GM19035 (cell line): Measurements from ENCODE around the gene RAB40C.

Experiments used
- ATAC-seq: cut with Tn5 transposase; IDR thresholded peaks from one replicate; pipeline ENCODE4 v1.9.1; 2021; ENCODE audit not compliant: unreplicated experiment

The RAB40C gene

DNA sequence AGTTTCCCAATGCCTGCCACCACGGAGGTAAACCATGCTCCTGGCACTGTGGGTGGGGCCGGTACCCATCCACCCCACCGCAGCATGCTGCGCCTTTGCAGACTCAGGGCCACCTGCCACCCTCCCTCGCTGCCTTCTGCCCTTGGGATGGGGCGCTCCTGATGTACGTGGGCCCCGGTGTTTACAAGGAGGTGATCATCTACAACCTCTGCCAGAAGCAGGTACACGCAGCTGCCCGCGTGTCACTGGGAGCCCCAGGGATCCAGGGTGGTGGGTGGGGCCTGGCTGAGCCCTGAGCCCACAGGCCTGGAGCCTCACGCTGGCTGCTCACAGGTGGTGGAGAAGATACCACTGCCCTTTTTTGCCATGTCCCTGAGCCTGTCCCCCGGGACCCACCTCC lies 76.7 kb downstream of the RAB40C start:
- ATAC-seq = no peak

DNA sequence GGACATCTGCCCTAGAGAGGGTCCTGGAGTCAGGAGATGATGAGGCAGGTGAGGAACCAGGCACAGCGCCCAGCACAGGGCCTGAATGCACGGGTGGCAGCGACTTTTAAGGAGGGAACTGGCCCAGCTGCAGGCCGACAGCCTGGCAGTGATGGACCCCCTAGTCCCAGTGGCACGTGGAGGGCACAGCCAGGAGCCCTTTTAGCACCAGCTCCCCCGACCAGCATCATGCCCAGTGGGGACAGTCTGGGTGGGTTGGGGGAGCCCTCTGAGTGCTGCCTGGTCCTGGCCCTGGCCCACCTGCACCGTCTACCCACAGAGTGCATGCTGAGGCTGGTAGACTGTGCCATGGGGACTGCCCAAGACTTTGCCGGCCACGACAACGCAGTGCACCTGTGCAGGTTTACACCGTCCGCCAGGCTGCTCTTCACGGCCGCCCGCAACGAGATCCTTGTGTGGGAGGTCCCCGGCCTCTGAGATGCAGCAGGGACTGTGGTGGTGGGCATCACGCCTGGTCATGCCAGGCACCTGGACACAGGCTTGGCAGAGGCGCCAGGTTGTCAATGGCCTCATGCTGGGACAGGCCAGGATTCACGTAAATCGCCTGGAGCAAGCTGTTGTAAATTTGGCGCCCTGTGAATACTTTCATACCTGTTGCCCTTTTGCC lies 77.4 kb downstream of the RAB40C start:
- ATAC-seq = no peak

DNA sequence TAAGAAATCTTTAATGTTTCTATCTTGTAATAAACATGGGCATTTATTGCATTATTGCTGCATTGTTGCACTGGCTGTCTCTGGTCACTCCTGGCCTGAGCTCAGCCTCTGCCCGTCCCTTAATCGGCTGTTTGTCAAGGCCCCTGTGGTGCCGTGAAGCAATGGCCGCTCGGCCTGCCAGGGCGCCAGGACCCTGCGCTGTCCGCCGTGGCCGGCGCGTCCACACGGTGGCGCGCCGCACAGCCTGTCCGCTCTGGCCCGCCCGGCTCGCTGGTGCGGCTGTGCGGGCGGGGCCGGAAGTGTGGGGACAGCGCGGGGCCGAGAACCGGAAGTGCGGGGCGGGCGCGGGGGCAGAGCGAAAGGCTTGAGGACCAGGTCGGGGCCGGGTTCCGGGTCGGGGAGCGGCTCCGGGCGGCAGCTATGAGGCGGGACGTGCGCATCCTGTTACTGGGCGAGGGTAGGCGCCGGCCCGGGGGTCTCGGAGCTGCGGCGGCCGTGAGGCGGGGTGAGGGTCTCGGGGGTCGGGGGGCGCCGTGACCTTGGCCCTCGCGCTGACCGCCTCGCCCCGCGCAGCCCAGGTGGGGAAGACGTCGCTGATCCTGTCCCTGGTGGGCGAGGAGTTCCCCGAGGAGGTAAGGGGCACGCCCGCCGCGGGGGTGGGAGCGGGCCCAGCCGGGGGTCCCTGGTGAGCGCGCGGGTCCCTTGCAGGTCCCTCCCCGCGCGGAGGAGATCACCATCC lies 78.1 kb downstream of the RAB40C start, which contains the start of gene RHOT2:
TSS of gene RHOT2 (plus strand) at position 353 of the 739 bp plus-strand sequence. CDS start at position 421, 68 bp downstream.
- peak; percentile 80 for ATAC-seq

- ATAC-seq = peak; percentile 7
These were observed 78.8 kb downstream of the RAB40C start for GRCh38 chr16:668519-669171.

DNA sequence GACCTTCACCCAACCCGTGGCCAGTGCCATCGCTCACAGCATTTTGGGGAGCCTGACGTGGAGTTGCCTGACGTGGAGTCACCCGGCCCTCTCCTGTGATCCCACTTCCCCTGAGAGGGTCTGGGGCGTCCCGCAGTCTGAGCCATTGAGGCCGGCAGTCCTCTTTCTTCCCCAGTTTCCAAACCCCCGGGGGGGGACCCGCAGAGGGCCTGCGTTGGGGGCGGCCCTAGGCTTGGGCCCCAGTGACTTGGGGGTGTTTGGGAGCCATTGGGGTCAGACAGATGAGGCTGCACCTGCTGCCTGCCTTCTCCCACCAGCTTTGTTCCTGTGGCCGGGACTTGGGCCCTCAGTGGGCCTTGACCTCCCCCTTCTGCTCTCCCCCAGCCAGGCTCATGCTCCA lies 79.8 kb downstream of the RAB40C start:
- no peak for ATAC-seq

- ATAC-seq = no peak
These were observed 80.9 kb downstream of the RAB40C start for GRCh38 chr16:670485-671352.

DNA sequence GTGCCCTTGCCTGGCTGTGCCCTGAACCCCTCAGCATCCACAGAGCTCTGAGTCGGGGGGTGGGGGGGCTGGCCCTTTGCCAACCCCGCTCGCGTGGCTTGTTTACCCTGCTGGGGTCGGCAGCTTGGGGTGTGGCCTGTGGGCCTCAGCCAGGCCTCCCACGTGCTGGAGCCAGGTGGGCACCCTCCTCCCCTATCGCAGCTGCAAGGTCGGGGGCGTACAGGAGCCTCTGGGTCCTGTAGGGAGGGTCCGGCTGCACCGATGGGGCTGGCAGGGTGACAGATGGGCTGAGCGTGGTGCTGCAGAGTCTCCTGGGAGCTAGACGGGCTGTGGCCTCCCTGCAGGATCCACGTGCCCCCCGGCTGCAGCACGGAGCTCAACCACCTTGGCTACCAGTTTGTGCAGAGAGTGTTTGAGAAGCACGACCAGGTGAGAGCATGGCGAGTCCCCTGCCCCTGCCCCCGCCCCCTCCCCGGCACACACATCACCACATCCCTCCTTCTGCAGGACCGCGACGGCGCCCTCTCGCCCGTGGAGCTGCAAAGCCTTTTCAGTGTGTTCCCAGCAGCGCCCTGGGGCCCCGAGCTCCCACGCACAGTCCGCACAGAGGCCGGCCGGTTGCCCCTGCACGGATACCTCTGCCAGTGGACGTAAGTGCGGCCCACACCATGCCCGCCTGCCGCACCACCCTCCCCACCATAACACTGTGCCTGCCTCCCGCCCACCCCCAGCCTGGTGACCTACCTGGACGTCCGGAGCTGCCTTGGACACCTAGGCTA lies 81.7 kb downstream of the RAB40C start:
- ATAC-seq = no peak

DNA sequence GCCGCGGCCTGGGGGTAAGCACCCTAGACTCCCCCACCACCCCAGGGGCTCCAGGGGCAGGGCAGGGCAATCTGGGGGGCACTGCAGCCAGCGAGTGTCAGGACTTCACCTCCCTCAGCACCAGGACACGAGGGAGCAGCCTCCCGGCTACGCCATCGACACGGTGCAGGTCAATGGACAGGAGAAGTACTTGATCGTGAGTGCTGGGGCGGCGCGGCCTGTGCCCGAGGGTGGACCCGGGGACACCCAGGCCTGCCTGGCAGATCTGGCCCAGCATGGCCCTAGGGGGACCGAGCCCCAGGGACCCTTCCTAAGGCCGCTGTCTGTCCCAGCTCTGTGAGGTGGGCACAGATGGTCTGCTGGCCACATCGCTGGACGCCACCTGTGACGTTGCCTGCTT lies 82.5 kb downstream of the RAB40C start:
- no peak for ATAC-seq

GRCh38 chr16:672851-673250 lies 83.0 kb downstream of the RAB40C start:
- ATAC-seq = no peak

GRCh38 chr16:673399-673991 lies 83.6 kb downstream of the RAB40C start:
- no peak for ATAC-seq

DNA sequence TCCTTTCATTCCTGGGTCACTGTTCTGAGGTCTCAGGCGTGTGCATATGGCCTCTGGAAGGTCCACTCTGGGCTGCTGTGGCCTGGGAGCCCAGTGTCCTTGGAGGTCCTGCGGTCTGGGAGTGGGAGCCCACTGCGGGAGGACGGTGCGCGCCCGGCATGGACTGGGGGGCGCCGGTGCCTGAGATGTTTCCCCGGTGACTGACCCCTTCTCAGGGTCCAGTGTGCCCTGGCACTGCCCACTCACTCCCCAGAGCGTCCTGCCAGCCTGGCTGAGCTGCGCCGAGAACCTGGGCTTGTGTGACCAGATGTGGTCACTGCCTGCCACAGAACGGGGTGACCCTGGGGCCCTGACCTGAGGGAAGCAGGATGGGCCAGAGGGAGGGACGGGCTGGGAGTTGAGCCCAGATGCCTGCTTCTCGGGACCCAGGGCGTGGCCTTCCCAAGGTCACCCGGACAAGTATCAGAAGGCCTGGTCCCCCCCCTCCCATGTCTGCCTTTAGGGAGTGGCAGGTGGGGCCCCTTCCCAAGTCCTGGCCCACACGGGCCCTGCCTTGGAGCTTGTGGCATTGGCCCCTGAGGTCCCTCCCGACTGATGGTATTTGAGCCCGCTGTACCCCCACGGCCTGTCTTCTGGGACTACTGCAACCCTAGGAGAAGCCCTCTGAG lies 84.5 kb downstream of the RAB40C start:
- no peak for ATAC-seq

DNA sequence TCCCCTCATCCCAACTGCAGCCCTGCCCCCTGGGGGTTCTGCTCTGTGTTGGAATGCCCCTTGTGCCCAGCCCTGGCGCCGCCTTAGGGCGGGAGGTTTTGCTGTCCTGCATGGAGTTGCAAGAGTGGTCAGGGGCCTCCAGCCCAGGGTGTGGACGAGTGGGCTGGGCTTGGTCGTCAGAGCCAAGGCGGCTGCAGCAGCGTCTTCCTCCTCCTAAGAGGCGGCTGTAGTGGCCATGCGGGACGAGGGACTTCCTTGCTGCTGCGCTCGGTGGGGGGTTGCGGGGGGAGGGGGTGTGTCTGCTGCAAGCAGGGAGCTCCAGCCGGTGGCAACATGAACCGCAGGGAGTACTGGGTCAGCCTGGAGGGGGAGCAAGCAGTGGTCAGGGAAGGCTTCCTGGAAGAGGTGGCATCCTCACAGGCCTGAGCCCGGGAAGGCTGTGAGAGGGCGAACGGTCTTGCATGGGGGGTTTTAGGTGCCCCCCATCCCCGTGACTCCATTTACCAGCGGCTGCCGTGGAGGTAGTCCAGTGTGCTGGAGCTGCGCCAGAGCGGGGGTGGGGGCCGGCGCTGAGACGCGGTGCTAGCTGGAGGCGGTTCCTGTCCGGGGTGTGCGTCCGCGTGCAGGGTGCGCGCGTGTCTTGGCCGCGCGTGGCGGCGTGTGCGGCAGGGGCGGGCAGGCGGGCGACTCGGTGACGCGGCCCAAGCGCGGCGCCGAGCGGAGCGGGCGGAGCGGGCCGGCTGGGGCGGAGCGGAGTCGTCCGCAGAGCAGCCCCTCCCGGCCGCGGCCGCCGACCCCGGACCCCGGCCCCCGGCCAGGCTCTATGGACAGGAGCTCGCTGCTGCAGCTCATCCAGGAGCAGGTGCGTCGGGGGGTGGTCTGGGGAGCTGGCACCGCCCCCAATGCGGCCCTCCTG lies 85.4 kb downstream of the RAB40C start, which contains the start of gene RHBDL1:
TSS of gene RHBDL1 (plus strand) at position 704 of the 916 bp plus-strand sequence. CDS start at position 824, 120 bp downstream.
- no peak for ATAC-seq

- ATAC-seq = no peak
These were observed 86.2 kb downstream of the RAB40C start for GRCh38 chr16:675884-676564.

DNA sequence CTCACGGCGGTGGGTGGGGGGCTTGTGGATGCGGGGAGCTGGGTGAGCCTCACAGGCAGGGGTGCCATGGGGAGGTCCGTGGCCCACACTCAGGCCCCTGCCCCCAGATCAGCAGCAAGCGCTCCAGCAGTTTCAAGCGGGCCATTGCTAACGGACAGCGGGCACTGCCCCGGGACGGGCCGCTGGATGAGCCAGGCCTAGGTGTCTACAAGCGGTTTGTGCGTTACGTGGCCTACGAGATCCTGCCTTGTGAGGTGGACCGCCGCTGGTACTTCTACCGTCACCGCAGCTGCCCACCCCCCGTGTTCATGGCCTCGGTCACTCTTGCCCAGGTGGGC lies 86.7 kb downstream of the RAB40C start:
- no peak for ATAC-seq

DNA sequence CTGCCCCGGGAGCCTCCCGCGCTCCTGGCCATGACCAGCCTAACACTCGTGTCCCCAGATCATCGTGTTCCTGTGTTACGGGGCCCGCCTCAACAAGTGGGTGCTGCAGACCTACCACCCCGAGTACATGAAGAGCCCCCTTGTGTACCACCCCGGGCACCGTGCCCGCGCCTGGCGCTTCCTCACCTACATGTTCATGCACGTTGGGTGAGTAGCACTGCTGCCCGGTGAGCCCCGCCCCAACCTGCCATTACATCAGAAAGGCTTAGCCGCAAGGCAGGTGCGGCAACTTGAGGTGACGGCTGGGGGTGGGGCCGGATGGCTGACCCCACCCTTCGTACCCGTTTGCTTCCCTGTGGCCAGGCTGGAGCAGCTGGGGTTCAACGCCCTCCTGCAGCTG lies 87.0 kb downstream of the RAB40C start:
- ATAC-seq = no peak

DNA sequence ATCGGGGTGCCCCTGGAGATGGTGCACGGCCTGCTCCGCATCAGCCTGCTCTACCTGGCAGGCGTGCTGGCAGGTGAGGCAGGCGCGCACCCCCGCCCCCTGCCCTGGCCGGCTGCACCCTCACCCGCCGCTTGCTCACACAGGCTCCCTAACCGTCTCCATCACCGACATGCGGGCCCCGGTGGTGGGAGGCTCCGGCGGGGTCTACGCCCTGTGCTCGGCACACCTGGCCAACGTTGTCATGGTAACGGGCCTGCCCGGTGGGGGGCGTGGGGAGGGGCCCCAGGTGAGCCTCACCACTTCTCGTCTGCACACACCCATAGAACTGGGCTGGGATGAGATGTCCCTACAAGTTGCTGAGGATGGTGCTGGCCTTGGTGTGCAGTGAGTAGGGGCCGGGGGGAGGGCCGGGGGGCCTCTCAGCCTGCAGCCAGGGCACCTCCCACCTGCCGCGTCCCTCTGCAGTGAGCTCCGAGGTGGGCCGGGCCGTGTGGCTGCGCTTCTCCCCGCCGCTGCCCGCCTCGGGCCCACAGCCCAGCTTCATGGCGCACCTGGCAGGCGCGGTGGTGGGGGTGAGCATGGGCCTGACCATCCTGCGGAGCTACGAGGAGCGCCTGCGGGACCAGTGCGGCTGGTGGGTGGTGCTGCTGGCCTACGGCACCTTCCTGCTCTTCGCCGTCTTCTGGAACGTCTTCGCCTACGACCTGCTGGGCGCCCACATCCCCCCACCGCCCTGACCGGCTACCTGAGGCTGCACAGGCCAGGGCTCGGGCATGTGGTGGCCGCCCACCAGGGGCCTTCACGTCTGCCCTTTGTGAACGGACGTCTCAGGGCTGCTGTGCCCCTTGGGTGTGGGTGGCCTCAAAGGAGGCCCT lies 87.7 kb downstream of the RAB40C start:
- ATAC-seq = no peak
